HepG2 (cell line): Measurements from ENCODE around the gene PIGBOS1.

Experiments used
- CHCHD3 ChIP-seq: sonication (generic); formaldehyde crosslinking; IDR thresholded peaks from 2 replicates; pipeline ENCODE4 v1.8.0; 2022; ENCODE audit warnings: mild to moderate bottlenecking, missing genetic modification reagents, moderate library complexity
- CHD2 ChIP-seq: IDR thresholded peaks from 2 replicates; pipeline ENCODE4 v1.6.1; 2011; ENCODE audit warnings: low read depth, low read length, improper control_type of control experiment
- CREM ChIP-seq, 2 experiments: sonication (generic) in 1 of 2; formaldehyde crosslinking in 1 of 2; IDR thresholded peaks; 2 replicates each; pipeline versions ENCODE4 v1.4.0 to v1.6.1; 2016 to 2020; ENCODE audit warnings: antibody characterized with exemption in 1 of 2, mild to moderate bottlenecking in 1 of 2, missing genetic modification reagents in 1 of 2
- CTCF ChIP-seq: sonication (generic); formaldehyde crosslinking; IDR thresholded peaks from 2 replicates; pipeline ENCODE4 v1.5.0; 2020; ENCODE audit warnings: mild to moderate bottlenecking, missing genetic modification reagents, moderate library complexity
- EP300 ChIP-seq, 3 experiments: sonication (generic) in 1 of 3; formaldehyde crosslinking in 1 of 3; IDR thresholded peaks; 2 replicates each; pipeline versions ENCODE4 v1.5.1 to v1.6.1; 2011 to 2020; ENCODE audit warnings: low read depth in 2 of 3, low read length in 2 of 3, borderline replicate concordance in 1 of 3, improper control_type of control experiment in 1 of 3, mild to moderate bottlenecking in 1 of 3, missing genetic modification reagents in 1 of 3, moderate library complexity in 1 of 3
- HBP1 ChIP-seq: IDR thresholded peaks from 2 replicates; pipeline ENCODE4 v1.6.1; 2016; ENCODE audit warnings: low read depth, control low read depth
- HNRNPL ChIP-seq: fragments of 200-400 bp; formaldehyde crosslinking; IDR thresholded peaks from 2 replicates; pipeline ENCODE4 v1.6.1; 2017; ENCODE audit warnings: mild to moderate bottlenecking, low read depth, low read length
- MATR3 ChIP-seq: sonication (generic); formaldehyde crosslinking; IDR thresholded peaks from 2 replicates; pipeline ENCODE4 v1.4.0; 2020; ENCODE audit warnings: missing genetic modification reagents
- MAX ChIP-seq: IDR thresholded peaks from 2 replicates; pipeline ENCODE4 v1.6.1; 2012; ENCODE audit warnings: inconsistent platforms
- SRF ChIP-seq: IDR thresholded peaks from 2 replicates; pipeline ENCODE4 v1.6.1; 2011; ENCODE audit warnings: mild to moderate bottlenecking, low read depth, low read length, moderate library complexity
- ZHX1 ChIP-seq: sonication (generic); formaldehyde crosslinking; IDR thresholded peaks from 2 replicates; pipeline ENCODE4 v1.8.1; 2022; ENCODE audit warnings: low read depth, mild to moderate bottlenecking, missing genetic modification reagents
- ZNF138 ChIP-seq: sonication (generic); formaldehyde crosslinking; IDR thresholded peaks from 2 replicates; pipeline ENCODE4 v1.5.0; 2020; ENCODE audit warnings: mild to moderate bottlenecking, low read depth, missing genetic modification reagents
- ZNF224 ChIP-seq: sonication (generic); formaldehyde crosslinking; IDR thresholded peaks from 2 replicates; pipeline ENCODE4 v1.5.0; 2020; ENCODE audit warnings: mild to moderate bottlenecking, missing genetic modification reagents

GRCh38 chr15:55327387-55327786 is 8.5 kb upstream of the PIGBOS1 start:
- TF ChIP-seq MAX (no peak), SRF (no peak), ZHX1 (CRISPR knock-in tag) (no peak), CHD2 (no peak), CREM (IDR thresholded peaks at IDR 0.05) (no peak), CREM (CRISPR knock-in tag; IDR thresholded peaks at IDR 0.05) (no peak), ZNF138 (CRISPR knock-in tag) (no peak), MATR3 (CRISPR knock-in tag) (no peak), ZNF224 (CRISPR knock-in tag) (no peak), CTCF (no peak), CHCHD3 (CRISPR knock-in tag) (no peak), HBP1 (CRISPR knock-in tag) (no peak), EP300 (IDR thresholded peaks at IDR 0.05; ENCODE audit: low read depth in 2 of 2, low read length in 2 of 2) (no peak), EP300 (CRISPR knock-in tag; IDR thresholded peaks at IDR 0.05; ENCODE audit: borderline replicate concordance) (no peak), HNRNPL (no peak)
